WERI-Rb-1 (cell line): ENCODE data around the gene TRAF3.

Experiments used
- DNase-seq: peaks from one replicate; pipeline ENCODE4 v3.0.0-alpha.2; 2020
- H3K27ac ChIP-seq: fragments of 250-450 bp; sonication (Bioruptor Pico); 2 replicates; pipeline ENCODE4 v1.5.1; 2020; ENCODE audit warnings: mild to moderate bottlenecking, moderate library complexity
- H3K27me3 ChIP-seq: fragments of 250-450 bp; sonication (Bioruptor Pico); 2 replicates; pipeline ENCODE4 v1.5.1; 2021; ENCODE audit warnings: mild to moderate bottlenecking, low read depth, moderate library complexity; ENCODE audit not compliant: insufficient read depth, severe bottlenecking
- H3K36me3 ChIP-seq: fragments of 250-450 bp; sonication (Bioruptor Pico); 2 replicates; pipeline ENCODE4 v1.5.1; 2020; ENCODE audit warnings: mild to moderate bottlenecking, moderate library complexity
- H3K4me3 ChIP-seq: 2 replicates; pipeline ENCODE4 v1.5.1; 2011; ENCODE audit warnings: low read depth, mild to moderate bottlenecking, control low read depth, low read length
- H3K9me3 ChIP-seq: fragments of 250-450 bp; sonication (Bioruptor Pico); 2 replicates; pipeline ENCODE4 v1.5.1; 2021; ENCODE audit warnings: mild to moderate bottlenecking, moderate library complexity; ENCODE audit not compliant: severe bottlenecking
- CTCF ChIP-seq: IDR thresholded peaks from 2 replicates; pipeline ENCODE4 v1.5.1; 2011; ENCODE audit warnings: low read depth, mild to moderate bottlenecking, control low read depth, inconsistent platforms, low read length

Gene TRAF3

GRCh38 chr14:102897299-102898027 lies 120.2 kb downstream of the TRAF3 start:
- no peak overlapping the region for H3K4me3 ChIP-seq
- no peak overlapping the region for H3K27ac ChIP-seq
- peaks cover 6% of the 10 kb centered on the region for H3K36me3 ChIP-seq
- TF ChIP-seq CTCF = no peak
- DNase-seq = no peak
- H3K9me3 ChIP-seq = no peaks in the 10 kb centered on the region
- no peaks in the 10 kb centered on the region for H3K27me3 ChIP-seq

- TF ChIP-seq CTCF = no peak
- Histone ChIP-seq H3K9me3 (no peaks in the 10 kb centered on the region), H3K27me3 (no peaks in the 10 kb centered on the region), H3K4me3 (no peak overlapping the region), H3K36me3 (peaks cover 6% of the 10 kb centered on the region; the same call in 1 of the 2 replicates), H3K27ac (no peak overlapping the region)
- DNase-seq = no peak
Measured at GRCh38 chr14:102898298-102898697, 121.0 kb downstream of the TRAF3 start.

- Histone ChIP-seq H3K27ac (no peak overlapping the region), H3K9me3 (no peaks in the 10 kb centered on the region), H3K27me3 (no peaks in the 10 kb centered on the region), H3K36me3 (peaks cover 10% of the 10 kb centered on the region; the same call in 1 of the 2 replicates), H3K4me3 (no peak overlapping the region)
- no peak for DNase-seq
- no peak for TF ChIP-seq CTCF
Measured at GRCh38 chr14:102898776-102899515, 121.7 kb downstream of the TRAF3 start.

- Histone ChIP-seq H3K27me3 (no peaks in the 10 kb centered on the region), H3K36me3 (peaks cover 13% of the 10 kb centered on the region; the same call in 1 of the 2 replicates), H3K27ac (no peak overlapping the region), H3K9me3 (no peaks in the 10 kb centered on the region), H3K4me3 (no peak overlapping the region)
- no peak for DNase-seq
- no peak for TF ChIP-seq CTCF
Measured at GRCh38 chr14:102899516-102899900, 122.3 kb downstream of the TRAF3 start.

GRCh38 chr14:102900631-102901571 lies 123.7 kb downstream of the TRAF3 start:
- no peak for TF ChIP-seq CTCF
- Histone ChIP-seq H3K27ac (no peak overlapping the region), H3K27me3 (no peaks in the 10 kb centered on the region), H3K36me3 (peaks cover 21% of the 10 kb centered on the region), H3K9me3 (no peaks in the 10 kb centered on the region), H3K4me3 (no peak overlapping the region)
- no peak for DNase-seq
